H1 (cell line): Measurements from ENCODE around the gene HSD17B1. TPM values are rescaled to one million over a fixed set of nuclear protein-coding genes. Genes with fewer than 3 reads are reported as not detected.

Experiments
- BRCA1 ChIP-seq: IDR thresholded peaks from 2 replicates; pipeline ENCODE4 v1.6.1; 2012; ENCODE audit warnings: low read depth, low read length, improper control_type of control experiment
- SIN3A ChIP-seq, 2 experiments: IDR thresholded peaks in 1 of 2; conservative IDR thresholded peaks in 1 of 2; 2 replicates each; pipeline ENCODE4 v1.6.1; 2011 to 2012; ENCODE audit warnings: low read length in 2 of 2, improper control_type of control experiment in 1 of 2, low read depth in 1 of 2, mild to moderate bottlenecking in 1 of 2
- polyA plus RNA-seq, 7 experiments: library from polyadenylated mRNA; depleted of rRNA in 3 of 7; stranded (reverse) in 5 of 7; unstranded in 2 of 7; fragments of >200 nt in 5 of 7; fragments of 200-250 nt in 2 of 7; gene quantifications; 1 replicate in 5 of 7; 2 replicates in 1 of 7; 4 replicates in 1 of 7; pipeline versions ENCODE4 v1.2.1 to v1.2.3, GENCODE V29; 2011 to 2013; ENCODE audit warnings: missing spikeins in 2 of 7, mixed read lengths in 2 of 7
- total RNA-seq: library from RNA; stranded (reverse); fragmentation: NEBNext Ultra II Directional; extraction: Animal tissue kit (Norgen Biotek cat#: 25700); gene quantifications from 2 replicates; pipeline ENCODE4 v1.2.1, GENCODE V29; 2021

The HSD17B1 gene
- total and polyA plus RNA-seq, 2 of the 8 experiments (the other 6 are each of a cell fraction or from before 2014, with no cell fraction given): 0.88 to 1.0 TPM

DNA sequence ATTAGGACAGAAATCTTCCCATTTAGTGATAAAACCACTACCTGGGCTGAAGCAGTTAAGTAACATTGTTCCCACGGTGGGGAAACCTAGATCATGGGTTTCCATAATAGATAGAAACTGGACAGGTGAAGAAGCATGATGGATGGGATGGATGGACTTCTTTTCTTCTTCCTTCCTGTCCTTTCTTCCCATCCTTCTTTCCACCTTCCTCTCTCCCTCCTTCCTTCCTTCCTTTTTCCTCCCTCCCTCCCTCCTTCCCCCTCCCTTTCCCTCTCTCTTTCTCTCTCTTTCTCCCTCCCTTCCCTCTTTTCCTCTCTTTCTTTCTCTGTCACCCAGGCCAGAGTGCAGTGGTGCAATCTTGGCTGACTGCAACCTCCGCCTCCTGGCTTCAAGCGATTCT lies 21.7 kb downstream of the HSD17B1 start (continued):
- TF ChIP-seq SIN3A (conservative IDR thresholded peaks at IDR 0.05 in 1 of 2, IDR thresholded peaks at IDR 0.05 in 1 of 2; ENCODE audit: low read depth in 1 of 2, low read length in 2 of 2) (no peak), BRCA1 (no peak)
